Activated T-helper 9 cell treated with anti-CD3 and anti-CD28 coated beads, Interleukin-2, amount 50 U/mL, for 16 hours (primary cell): ENCODE results near the gene FOLR2.

Experiments used
- DNase-seq: peaks from one replicate; pipeline ENCODE4 v3.0.0-alpha.2; 2020; ENCODE audit warnings: low read depth

FOLR2 gene

GRCh38 chr11:72267956-72268617 lies 51.5 kb downstream of the FOLR2 start:
- no peak for DNase-seq
